Measurements from ENCODE around the gene JAZF1.

Gene JAZF1

GRCh38 chr7:28180364-28181147 lies at the start of gene JAZF1:
TSS of gene JAZF1 (minus strand) at chr7:28180795.
- peak; percentile 8 for DNase-seq (ENCODE audit: low spot score)

DNA sequence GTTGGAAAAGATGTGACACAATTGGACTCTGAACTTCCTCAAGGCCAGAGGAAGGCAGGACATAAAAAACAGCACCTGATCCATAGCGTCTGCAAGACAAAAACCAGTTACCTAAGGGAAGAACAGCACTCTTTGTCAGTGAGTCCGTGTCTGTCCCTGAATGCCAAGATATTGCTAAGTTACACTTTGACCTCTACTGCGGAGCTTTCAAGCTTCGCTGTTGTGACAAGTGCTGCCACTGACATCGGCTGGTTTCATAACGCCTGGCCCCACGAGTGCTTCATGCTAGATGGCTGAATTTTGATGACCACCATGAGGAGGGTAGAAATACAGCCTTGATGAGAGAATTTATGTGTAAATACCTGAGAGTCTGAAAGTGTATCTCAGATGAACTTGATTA lies 49.7 kb upstream of the JAZF1 start:
- no peak for DNase-seq (ENCODE audit: low spot score)

DNA sequence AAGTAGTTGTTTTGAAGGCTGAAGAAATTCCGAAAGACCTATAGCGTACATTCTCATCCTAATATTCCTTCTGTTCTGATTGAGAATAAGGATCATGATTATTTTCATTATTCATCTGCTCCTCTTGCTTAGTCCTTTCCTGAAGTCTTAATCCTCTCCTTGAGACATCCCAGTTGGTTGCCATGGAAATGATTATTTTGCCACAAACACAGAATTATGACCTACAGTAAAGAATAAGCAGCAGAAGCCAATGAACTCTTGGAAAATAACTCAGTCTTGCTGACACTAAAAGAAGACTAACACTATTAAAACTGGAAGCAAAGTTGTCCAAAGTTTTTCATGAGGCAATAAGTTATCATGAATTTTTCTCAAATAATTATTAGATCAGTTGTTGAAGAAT lies 47.8 kb upstream of the JAZF1 start:
- DNase-seq (ENCODE audit: low spot score): no peak

DNA sequence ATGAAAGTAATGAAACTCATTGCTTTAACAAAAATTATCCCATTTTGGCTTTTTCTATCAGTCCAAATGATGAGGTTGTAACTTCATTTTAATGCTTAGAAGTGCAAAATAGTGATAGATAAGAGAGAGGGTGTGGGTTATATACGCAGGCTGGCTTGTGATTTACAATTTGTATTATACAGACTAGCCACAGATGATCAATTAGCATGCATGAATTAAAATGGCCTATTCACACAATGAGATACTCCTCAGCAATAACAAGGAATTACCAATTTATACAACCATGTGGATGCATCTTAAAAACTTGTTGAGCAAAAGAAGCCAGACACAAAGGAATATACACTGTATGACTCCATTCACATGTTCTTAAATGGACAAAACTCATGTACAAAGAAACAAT lies 45.4 kb upstream of the JAZF1 start:
- DNase-seq (ENCODE audit: low spot score): no peak

GRCh38 chr7:28225576-28225975 lies 45.0 kb upstream of the JAZF1 start:
- no peak for DNase-seq (ENCODE audit: low spot score)

DNA sequence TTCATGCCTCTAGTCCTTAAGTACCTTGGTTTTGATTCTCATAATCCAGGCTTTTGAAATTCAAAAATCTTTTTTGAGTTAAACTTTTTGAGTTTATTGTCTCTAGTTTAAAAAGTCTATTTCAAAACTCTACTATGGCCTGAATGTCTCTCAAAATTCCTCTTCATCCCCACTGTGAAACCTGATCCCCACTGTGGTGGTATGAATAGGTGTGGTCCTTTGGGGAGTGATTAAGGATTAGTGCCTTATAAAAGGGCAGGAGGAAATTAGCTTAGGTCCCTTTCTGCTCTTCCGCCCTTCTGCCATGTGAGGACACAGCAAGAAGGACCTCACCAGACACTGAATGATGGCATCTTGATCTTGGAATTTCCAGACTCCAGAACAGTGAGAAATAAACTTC lies 44.1 kb upstream of the JAZF1 start:
- DNase-seq (ENCODE audit: low spot score): no peak

GRCh38 chr7:28224172-28224571 lies 43.6 kb upstream of the JAZF1 start:
- DNase-seq (ENCODE audit: low spot score): no peak

DNA sequence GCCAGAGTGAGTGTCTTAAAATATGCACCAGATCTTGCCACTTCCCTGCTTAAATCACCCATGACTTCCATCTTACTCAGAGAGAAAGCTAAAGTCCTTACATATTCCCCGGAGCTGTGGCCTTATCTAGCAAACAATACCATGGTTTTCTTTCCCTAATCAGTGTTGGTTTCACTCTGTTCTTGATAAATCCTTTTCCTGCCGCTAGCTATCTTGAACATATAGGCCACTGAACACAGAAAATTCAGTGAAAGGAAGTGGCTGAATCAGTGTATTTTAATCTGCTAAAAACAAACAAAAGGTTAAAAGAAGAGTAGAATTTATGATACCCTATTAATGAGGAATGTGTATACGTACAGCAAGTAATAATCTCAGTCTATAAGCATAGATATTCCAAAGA lies 42.0 kb upstream of the JAZF1 start:
- no peak for DNase-seq (ENCODE audit: low spot score)

GRCh38 chr7:28219793-28220192 lies 39.2 kb upstream of the JAZF1 start:
- no peak for DNase-seq (ENCODE audit: low spot score)

GRCh38 chr7:28217143-28217542 lies 36.5 kb upstream of the JAZF1 start:
- DNase-seq (ENCODE audit: low spot score): no peak

DNA sequence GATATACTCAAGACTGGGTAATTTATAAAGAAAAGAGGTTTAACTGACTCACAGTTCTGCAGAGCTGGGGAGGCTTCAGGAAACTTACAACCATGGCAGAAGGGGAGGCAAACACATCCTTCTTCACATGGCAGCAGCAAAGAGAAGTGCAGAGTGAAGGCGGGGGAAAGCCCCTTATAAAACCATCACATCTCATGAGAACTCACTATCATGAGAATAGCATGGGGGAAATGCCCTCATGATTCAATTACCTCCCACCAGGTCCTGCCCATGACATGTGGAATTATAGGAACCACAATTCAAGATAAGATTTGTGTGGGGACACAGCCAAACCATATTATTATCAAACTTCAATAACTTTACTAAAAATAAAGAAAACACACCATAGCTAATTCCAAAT lies 30.4 kb upstream of the JAZF1 start:
- no peak for DNase-seq (ENCODE audit: low spot score)

- no peak for DNase-seq (ENCODE audit: low spot score)
These were observed 27.9 kb upstream of the JAZF1 start for GRCh38 chr7:28208506-28208905.

DNA sequence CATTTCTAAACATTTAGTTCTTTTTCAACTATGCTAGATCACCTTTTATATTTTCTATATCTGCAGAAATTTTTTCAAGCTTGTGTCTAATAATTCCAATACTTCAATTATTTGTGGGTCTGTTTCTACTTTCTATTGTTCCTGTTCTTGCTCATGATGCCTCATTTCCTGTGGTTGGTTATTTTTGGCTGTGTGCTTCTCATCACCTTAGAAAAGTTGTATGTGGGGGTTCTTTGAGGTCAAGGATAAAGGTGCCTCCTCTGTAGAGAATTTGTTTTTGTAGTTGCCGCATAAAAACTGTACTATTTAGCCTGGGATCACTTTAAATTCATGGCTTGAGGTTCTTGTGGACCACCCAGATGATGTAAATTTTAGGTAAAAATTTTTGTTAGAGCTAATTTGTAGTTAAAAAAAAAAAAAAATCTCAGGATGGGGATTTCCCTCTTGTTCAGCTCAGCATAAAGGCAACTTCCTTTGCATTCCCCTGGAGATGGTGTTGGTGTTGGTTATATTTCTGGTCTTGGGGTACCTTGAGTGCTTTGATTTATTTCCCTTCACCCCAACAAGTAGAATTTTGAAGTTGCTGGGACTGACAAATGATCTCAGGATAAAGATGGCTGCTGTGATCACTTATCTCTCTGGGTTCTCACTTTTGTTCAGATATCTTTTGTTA lies 27.0 kb upstream of the JAZF1 start:
- DNase-seq (ENCODE audit: low spot score): peak; percentile 66

DNA sequence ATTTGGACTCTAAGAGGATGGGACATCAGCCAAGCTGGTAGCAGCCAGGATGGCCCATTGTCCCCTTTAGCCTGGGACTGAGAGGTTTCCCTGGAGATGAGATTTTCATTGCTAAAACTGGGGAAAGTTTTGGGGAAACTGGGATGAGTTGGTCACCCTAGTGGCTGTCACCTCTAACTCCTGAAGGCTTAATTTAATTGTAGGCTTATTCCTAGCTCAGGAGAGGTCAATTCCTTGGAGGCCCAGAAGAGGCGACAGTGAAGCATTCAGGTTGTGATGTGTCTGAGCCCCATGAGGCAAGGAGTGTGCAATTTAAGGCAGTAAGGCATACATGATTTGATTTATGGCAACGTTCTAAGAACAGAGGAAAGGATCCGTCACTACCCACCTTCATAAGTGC lies 24.9 kb upstream of the JAZF1 start:
- DNase-seq (ENCODE audit: low spot score): no peak

GRCh38 chr7:28203508-28204240 lies 23.1 kb upstream of the JAZF1 start:
- DNase-seq (ENCODE audit: low spot score): no peak

GRCh38 chr7:28202222-28202621 lies 21.6 kb upstream of the JAZF1 start:
- DNase-seq (ENCODE audit: low spot score): no peak

- DNase-seq (ENCODE audit: low spot score): no peak
These were observed 20.5 kb upstream of the JAZF1 start for GRCh38 chr7:28201131-28201530.

GRCh38 chr7:28200598-28200997 lies 20.0 kb upstream of the JAZF1 start:
- DNase-seq (ENCODE audit: low spot score): no peak

DNA sequence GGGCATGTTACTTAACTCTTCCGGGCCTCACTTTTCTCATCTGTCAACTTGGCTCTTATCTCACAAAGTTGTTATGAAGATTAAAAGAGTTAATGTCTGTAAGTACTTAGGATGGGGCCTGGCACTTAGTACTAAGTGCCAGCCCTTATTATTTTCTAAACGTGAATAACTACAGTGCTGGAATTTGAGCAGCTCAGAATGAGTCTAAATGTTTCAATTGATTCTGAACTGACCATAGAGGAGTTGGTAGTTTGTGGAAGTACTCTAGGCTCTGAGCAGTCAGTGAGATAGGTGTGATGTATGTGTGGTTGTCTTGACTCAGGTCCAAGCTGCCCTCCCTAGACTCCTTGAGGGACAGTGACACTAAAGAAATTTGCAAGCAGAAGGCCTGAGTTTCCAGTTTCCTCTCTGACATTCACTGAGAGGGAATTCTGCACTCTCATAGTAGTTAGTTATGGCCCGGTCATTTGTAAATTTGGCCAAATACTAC lies 18.5 kb upstream of the JAZF1 start:
- DNase-seq (ENCODE audit: low spot score): no peak

DNA sequence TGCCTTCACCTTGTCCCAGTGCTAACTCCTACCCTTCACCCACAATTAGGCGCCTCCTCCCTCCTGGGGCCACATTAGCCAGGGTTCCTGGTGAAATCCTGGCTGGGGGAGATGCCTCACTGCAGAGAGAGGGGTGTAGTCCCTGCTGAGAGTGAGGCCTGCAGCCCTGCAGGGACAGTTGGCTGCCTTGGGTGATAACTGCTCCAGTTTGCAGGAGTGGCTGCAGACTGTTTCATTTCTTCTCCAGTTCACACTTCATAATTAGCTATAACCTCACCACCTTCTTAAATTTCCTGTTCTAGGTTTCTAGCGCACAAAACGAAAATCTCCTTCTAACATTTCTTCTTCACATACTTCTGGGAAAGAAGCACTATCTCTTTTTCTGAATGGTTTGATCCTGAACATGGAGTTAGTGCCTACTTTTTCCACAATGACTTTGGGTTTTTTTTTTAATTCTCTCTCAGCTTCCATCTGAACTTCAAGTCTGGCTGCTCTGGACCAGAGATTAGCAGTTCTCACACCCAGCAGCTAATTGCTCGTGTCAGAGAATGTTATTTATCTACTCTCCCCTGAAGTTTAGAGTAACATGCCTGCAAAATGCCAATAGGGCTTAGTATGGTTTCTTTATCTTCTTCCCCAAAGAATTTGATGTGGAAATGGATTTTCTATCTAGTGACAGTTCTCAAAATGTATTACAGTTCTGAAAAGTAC lies 15.5 kb upstream of the JAZF1 start:
- no peak for DNase-seq (ENCODE audit: low spot score)

DNA sequence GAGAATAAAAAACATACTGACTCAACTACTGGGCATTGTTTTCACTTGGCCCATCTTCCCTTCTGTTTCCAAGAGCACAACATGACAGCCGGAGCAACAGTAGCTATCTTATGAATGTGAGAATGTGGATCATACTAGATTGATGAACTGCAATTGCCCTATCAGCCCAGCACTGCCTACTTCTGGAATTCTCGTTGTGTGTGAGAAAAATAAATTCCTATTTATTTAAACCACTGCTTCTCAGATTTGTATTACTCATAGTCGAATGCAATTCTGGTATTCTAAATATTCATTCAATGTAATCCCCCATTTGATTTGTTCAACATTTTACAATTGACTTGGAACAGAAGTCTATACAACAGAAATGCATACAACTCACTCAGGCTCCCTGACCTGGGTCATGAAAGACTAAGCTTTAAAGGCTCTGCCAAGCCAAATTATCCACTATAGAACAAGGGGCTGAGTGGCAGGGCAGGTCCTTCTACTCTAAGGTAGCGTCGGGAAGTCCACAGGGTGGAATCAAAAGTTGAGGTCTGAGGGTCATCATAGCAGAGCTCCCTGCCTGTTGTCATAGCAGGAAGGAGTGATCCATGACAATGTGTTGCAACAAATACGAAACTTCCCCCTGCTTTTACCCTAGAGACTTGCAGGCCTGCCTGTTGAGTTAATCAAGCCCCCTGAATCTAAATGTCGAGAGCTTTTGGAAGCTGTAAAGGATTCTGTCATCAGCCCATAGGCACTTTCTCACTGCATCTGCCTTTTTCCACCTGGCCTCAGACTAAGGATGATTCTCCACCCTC lies 12.4 kb upstream of the JAZF1 start:
- DNase-seq (ENCODE audit: low spot score): no peak
